K562 (cell line): ENCODE results near the gene C2CD4B.

Experiments used
- CC2D1A ChIP-seq: fragments of 450-650 bp; IDR thresholded peaks from 2 replicates; pipeline ENCODE4 v1.6.1; 2017; ENCODE audit warnings: mild to moderate bottlenecking
- FOS ChIP-seq: IDR thresholded peaks from 3 replicates; pipeline ENCODE4 v1.6.1; 2011; ENCODE audit not compliant: insufficient read length; ENCODE audit errors: extremely low read depth
- MYC ChIP-seq, 2 experiments: fragments of 250-450 bp in 1 of 2; sonication (Bioruptor Pico) in 1 of 2; IDR thresholded peaks; 2 replicates each; pipeline versions ENCODE4 v1.5.1 to v1.6.1; 2012 to 2021; ENCODE audit warnings: low read depth in 2 of 2, borderline replicate concordance in 1 of 2, improper control_type of control experiment in 1 of 2, low read length in 1 of 2, mild to moderate bottlenecking in 1 of 2, moderate library complexity in 1 of 2
- PHB2 ChIP-seq: fragments of 450-650 bp; IDR thresholded peaks from 2 replicates; pipeline ENCODE4 v1.6.1; 2017; ENCODE audit warnings: low read depth
- STAT6 ChIP-seq: sonication (generic); formaldehyde crosslinking; IDR thresholded peaks from 2 replicates; pipeline ENCODE4 v1.8.1; 2023; ENCODE audit warnings: mild to moderate bottlenecking, missing genetic modification reagents
- THRAP3 ChIP-seq: fragments of 450-650 bp; IDR thresholded peaks from 2 replicates; pipeline ENCODE4 v1.6.1; 2016; ENCODE audit warnings: mild to moderate bottlenecking, inconsistent platforms, borderline replicate concordance
- ZNF354B ChIP-seq: fragments of 250-450 bp; sonication (Bioruptor Pico); IDR thresholded peaks from 2 replicates; pipeline ENCODE4 v1.4.0; 2020
- TF ChIP-seq, protein P1 (sequence below), 2 experiments: fragments of 450-650 bp in 1 of 2; sonication (generic) in 1 of 2; formaldehyde crosslinking in 1 of 2; IDR thresholded peaks in 1 of 2; conservative IDR thresholded peaks in 1 of 2; 2 replicates each; pipeline versions ENCODE4 v1.6.1 to v1.8.1; 2016 to 2023; ENCODE audit warnings: mild to moderate bottlenecking in 2 of 2, moderate library complexity in 2 of 2, inconsistent platforms in 1 of 2, missing genetic modification reagents in 1 of 2
- TF ChIP-seq, protein P2 (sequence below), 3 experiments: IDR thresholded peaks in 2 of 3; conservative IDR thresholded peaks in 1 of 3; 2 replicates each; pipeline ENCODE4 v1.5.1; 2011 to 2012; ENCODE audit warnings: low read length in 3 of 3, mild to moderate bottlenecking in 3 of 3, control low read depth in 2 of 3, improper control_type of control experiment in 1 of 3, inconsistent platforms in 1 of 3, low read depth in 1 of 3, mixed read lengths in 1 of 3, moderate library complexity in 1 of 3; ENCODE audit not compliant: insufficient read depth in 2 of 3

- TF ChIP-seq CC2D1A (no peak), PHB2 (no peak), STAT6 (CRISPR knock-in tag) (no peak), THRAP3 (no peak), FOS (no peak), MYC (IDR thresholded peaks at IDR 0.05; ENCODE audit: low read depth, low read length) (no peak), MYC (CRISPR knock-in tag; IDR thresholded peaks at IDR 0.05; ENCODE audit: borderline replicate concordance, low read depth) (no peak), ZNF354B (no peak)
- TF ChIP-seq, protein P1, sequence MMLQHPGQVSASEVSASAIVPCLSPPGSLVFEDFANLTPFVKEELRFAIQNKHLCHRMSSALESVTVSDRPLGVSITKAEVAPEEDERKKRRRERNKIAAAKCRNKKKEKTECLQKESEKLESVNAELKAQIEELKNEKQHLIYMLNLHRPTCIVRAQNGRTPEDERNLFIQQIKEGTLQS (IDR thresholded peaks at IDR 0.05) = no peak
- TF ChIP-seq, protein P1 (CRISPR knock-in tag; conservative IDR thresholded peaks at IDR 0.05) = no peak
- TF ChIP-seq, protein P2, sequence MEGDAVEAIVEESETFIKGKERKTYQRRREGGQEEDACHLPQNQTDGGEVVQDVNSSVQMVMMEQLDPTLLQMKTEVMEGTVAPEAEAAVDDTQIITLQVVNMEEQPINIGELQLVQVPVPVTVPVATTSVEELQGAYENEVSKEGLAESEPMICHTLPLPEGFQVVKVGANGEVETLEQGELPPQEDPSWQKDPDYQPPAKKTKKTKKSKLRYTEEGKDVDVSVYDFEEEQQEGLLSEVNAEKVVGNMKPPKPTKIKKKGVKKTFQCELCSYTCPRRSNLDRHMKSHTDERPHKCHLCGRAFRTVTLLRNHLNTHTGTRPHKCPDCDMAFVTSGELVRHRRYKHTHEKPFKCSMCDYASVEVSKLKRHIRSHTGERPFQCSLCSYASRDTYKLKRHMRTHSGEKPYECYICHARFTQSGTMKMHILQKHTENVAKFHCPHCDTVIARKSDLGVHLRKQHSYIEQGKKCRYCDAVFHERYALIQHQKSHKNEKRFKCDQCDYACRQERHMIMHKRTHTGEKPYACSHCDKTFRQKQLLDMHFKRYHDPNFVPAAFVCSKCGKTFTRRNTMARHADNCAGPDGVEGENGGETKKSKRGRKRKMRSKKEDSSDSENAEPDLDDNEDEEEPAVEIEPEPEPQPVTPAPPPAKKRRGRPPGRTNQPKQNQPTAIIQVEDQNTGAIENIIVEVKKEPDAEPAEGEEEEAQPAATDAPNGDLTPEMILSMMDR (IDR thresholded peaks at IDR 0.05 in 2 of 3, conservative IDR thresholded peaks at IDR 0.05 in 1 of 3; ENCODE audit: insufficient read depth in 2 of 3, low read depth in 1 of 3, low read length in 3 of 3) = no peak
Observed at GRCh38 chr15:62209821-62210220, 44.7 kb upstream of the C2CD4B start.
